PC-9 (cell line): Measurements from ENCODE around the gene BPI.

Experiments
- CTCF ChIP-seq: fragments of 200-600 bp; sonication (generic); conservative IDR thresholded peaks from 2 replicates; pipeline ENCODE4 v1.6.1; 2017; ENCODE audit warnings: mixed run types, antibody characterized with exemption, mild to moderate bottlenecking, moderate library complexity
- EZH2 ChIP-seq: fragments of 200-600 bp; sonication (generic); IDR thresholded peaks from 2 replicates; pipeline ENCODE4 v1.8.0; 2017; ENCODE audit warnings: antibody characterized with exemption, low read depth

GRCh38 chr20:38306379-38306778 is 2.4 kb downstream of the BPI start:
- no peak for TF ChIP-seq CTCF
- TF ChIP-seq EZH2: no peak
